HepG2 (cell line): ENCODE measurements around the gene TENT5A. TPM values are rescaled to one million over a fixed set of nuclear protein-coding genes. Genes with fewer than 3 reads are reported as not detected.

Source experiments
- ATAC-seq: fragments of 200-7000 bp; cut with Tn5 transposase; 3 replicates; pipeline ENCODE4 v1.9.1; 2020; ENCODE audit warnings: mild to moderate bottlenecking, moderate library complexity
- BruUV-seq: library from RNA; stranded (reverse); fragments of 400-500 nt; replicated peaks from 2 replicates; lab custom pipeline; 2021; lab: Mats Ljungman, UMichigan
- CTCF ChIA-PET: fragments of 300-600 bp; formaldehyde crosslinking; extraction: SDS; loops from one replicate; lab custom pipeline; 2021; ENCODE audit warnings: low total read pairs, inconsistent platforms, low intra/inter-chr PET ratio; lab: Yijun Ruan, JAX
- POLR2A ChIA-PET: fragments of 350-600 bp; sonication (Branson Sonifier 250); formaldehyde crosslinking; loops from one replicate; lab custom pipeline; 2020; ENCODE audit warnings: antibody characterized with exemption, inconsistent platforms; lab: Yijun Ruan, JAX
- DNase-seq: peaks from one replicate; pipeline ENCODE4 v3.0.0-alpha.2; 2015; ENCODE audit warnings: low spot score
- FAIRE-seq: peaks from 3 replicates; lab custom pipeline; 2011; peaks lifted over from hg19 to GRCh38; lab: Jason Lieb, UNC
- H2AFZ ChIP-seq: one replicate; pipeline ENCODE4 v1.6.1; 2011; ENCODE audit warnings: low read length, inconsistent platforms
- H3K27ac ChIP-seq: fragments of 300-600 bp; 3 replicates; pipeline ENCODE4 v1.8.0; 2011; ENCODE audit warnings: mixed run types, mild to moderate bottlenecking, mixed read lengths, low read length, inconsistent platforms; ENCODE audit not compliant: insufficient read depth; ENCODE audit errors: extremely low read length
- H3K27me3 ChIP-seq, 2 experiments: fragments of 200-600 bp in 1 of 2; 2 replicates in 1 of 2; 3 replicates in 1 of 2; pipeline versions ENCODE4 v1.6.0 to v1.8.0; 2011; ENCODE audit warnings: low read length in 2 of 2, mild to moderate bottlenecking in 2 of 2, moderate library complexity in 2 of 2, inconsistent platforms in 1 of 2; ENCODE audit not compliant: insufficient read depth in 2 of 2, control insufficient read depth in 1 of 2
- H3K36me3 ChIP-seq, 2 experiments: fragments of 200-600 bp in 1 of 2; replicated peaks in 1 of 2; 2 replicates in 1 of 2; 3 replicates in 1 of 2; pipeline versions ENCODE4 v1.5.1 to v1.8.0; 2011; ENCODE audit warnings: low read length in 2 of 2, inconsistent platforms in 1 of 2; ENCODE audit not compliant: insufficient read depth in 2 of 2, control insufficient read depth in 1 of 2
- H3K4me1 ChIP-seq: 2 replicates; pipeline ENCODE4 v1.5.1; 2012; ENCODE audit warnings: low read length, inconsistent platforms; ENCODE audit not compliant: insufficient read depth
- H3K4me2 ChIP-seq: 2 replicates; pipeline ENCODE4 v1.6.0; 2011; ENCODE audit warnings: low read depth, low read length, inconsistent platforms
- H3K4me3 ChIP-seq, 3 experiments: fragments of 200-600 bp in 1 of 3; sonication (generic), shearing (Covaris generic) in 1 of 3; replicated peaks in 1 of 3; 2 replicates each; pipeline ENCODE4 v1.5.1; 2011 to 2016; ENCODE audit warnings: low read length in 3 of 3, inconsistent platforms in 2 of 3, low read depth in 2 of 3, mild to moderate bottlenecking in 2 of 3, control low read depth in 1 of 3, mixed read lengths in 1 of 3; ENCODE audit not compliant: insufficient read depth in 1 of 3
- H3K79me2 ChIP-seq: one replicate; pipeline ENCODE4 v1.6.1; 2011; ENCODE audit warnings: low read length, inconsistent platforms; ENCODE audit not compliant: insufficient read depth
- H3K9ac ChIP-seq: 2 replicates; pipeline ENCODE4 v1.6.0; 2011; ENCODE audit warnings: mild to moderate bottlenecking, low read depth, low read length, inconsistent platforms; ENCODE audit not compliant: insufficient read depth
- H3K9me3 ChIP-seq: 2 replicates; pipeline ENCODE4 v1.5.1; 2012; ENCODE audit warnings: mild to moderate bottlenecking, low read length
- H4K20me1 ChIP-seq: 2 replicates; pipeline ENCODE4 v1.6.0; 2011; ENCODE audit warnings: inconsistent platforms, mild to moderate bottlenecking, low read length, moderate library complexity; ENCODE audit not compliant: insufficient read depth
- CBX5 ChIP-seq: sonication (generic); formaldehyde crosslinking; IDR thresholded peaks from 2 replicates; pipeline ENCODE4 v1.4.0; 2020; ENCODE audit warnings: missing genetic modification reagents, borderline replicate concordance
- CTCF ChIP-seq: sonication (generic); formaldehyde crosslinking; IDR thresholded peaks from 2 replicates; pipeline ENCODE4 v1.5.0; 2020; ENCODE audit warnings: mild to moderate bottlenecking, missing genetic modification reagents, moderate library complexity
- HIVEP1 ChIP-seq: sonication (generic); formaldehyde crosslinking; IDR thresholded peaks from 2 replicates; pipeline ENCODE4 v1.4.0; 2020; ENCODE audit warnings: mild to moderate bottlenecking, missing genetic modification reagents
- REPIN1 ChIP-seq: sonication (generic); formaldehyde crosslinking; IDR thresholded peaks from 2 replicates; pipeline ENCODE4 v1.8.0; 2022; ENCODE audit warnings: missing genetic modification reagents, low read depth, mild to moderate bottlenecking, borderline replicate concordance
- SMC3 ChIP-seq: IDR thresholded peaks from 2 replicates; pipeline ENCODE4 v1.6.1; 2011; ENCODE audit warnings: low read length, improper control_type of control experiment
- SNAPC4 ChIP-seq: sonication (generic); formaldehyde crosslinking; IDR thresholded peaks from 2 replicates; pipeline ENCODE4 v1.4.0; 2020; ENCODE audit warnings: mild to moderate bottlenecking, missing genetic modification reagents
- STAT5B ChIP-seq: sonication (generic); formaldehyde crosslinking; IDR thresholded peaks from 2 replicates; pipeline ENCODE4 v1.4.0; 2020; ENCODE audit warnings: missing genetic modification reagents
- WIZ ChIP-seq: sonication (generic); formaldehyde crosslinking; IDR thresholded peaks from 2 replicates; pipeline ENCODE4 v1.5.1; 2020; ENCODE audit warnings: mild to moderate bottlenecking, missing genetic modification reagents
- ZNF430 ChIP-seq: sonication (generic); formaldehyde crosslinking; IDR thresholded peaks from 2 replicates; pipeline ENCODE4 v1.9.0; 2021; ENCODE audit warnings: mild to moderate bottlenecking, missing genetic modification reagents
- ZNF7 ChIP-seq: IDR thresholded peaks from 2 replicates; pipeline ENCODE4 v1.6.1; 2016; ENCODE audit warnings: missing biosample characterization, missing genetic modification reagents
- ZNF709 ChIP-seq: sonication (generic); formaldehyde crosslinking; IDR thresholded peaks from 2 replicates; pipeline ENCODE4 v1.5.0; 2020; ENCODE audit warnings: mild to moderate bottlenecking, missing genetic modification reagents
- ZNF782 ChIP-seq: sonication (generic); formaldehyde crosslinking; IDR thresholded peaks from 2 replicates; pipeline ENCODE4 v1.4.0; 2020; ENCODE audit warnings: missing genetic modification reagents, mild to moderate bottlenecking, borderline replicate concordance
- WGBS: methylation state at CpG from one replicate; pipeline ENCODE4 v1.1.6; 2017; ENCODE audit warnings: low lambda C conversion rate; 5-methylcytosine and 5-hydroxymethylcytosine counted together
- in situ Hi-C: cut with HindIII; loops from 2 replicates; pipeline ENCODE4 v1.10.0; 2017; ENCODE audit warnings: low pct_unique_long_range_greater_than_20kb; ENCODE audit not compliant: extremely low pct_ligation_motif_present
- intact Hi-C: fragments of 100-400 bp; cut with micrococcal nuclease; formaldehyde crosslinking; loops from one replicate; pipeline ENCODE4 v1.10.0; 2022; ENCODE audit not compliant: unreplicated experiment
- polyA plus RNA-seq, 8 experiments: library from polyadenylated mRNA; depleted of rRNA in 3 of 8; stranded (reverse) in 7 of 8; unstranded in 1 of 8; fragments of >200 nt; fragmentation: Illumina TruSeq in 4 of 8; extraction: Trizol in 4 of 8; gene quantifications; 2 replicates each; pipeline versions ENCODE4 v1.2.1 to v1.2.3, GENCODE V29; 2011 to 2016; ENCODE audit warnings: low read depth in 4 of 8, missing spikeins in 1 of 8, mixed read lengths in 1 of 8; ENCODE audit not compliant: insufficient read depth in 1 of 8
- total RNA-seq, 5 experiments: library from RNA; depleted of rRNA; stranded (reverse); fragments of >200 nt; fragmentation: Illumina TruSeq; extraction: Trizol; gene quantifications; 2 replicates each; pipeline ENCODE4 v1.2.3, GENCODE V29; 2016; ENCODE audit warnings: low read depth in 1 of 5

Gene TENT5A
- total and polyA plus RNA-seq, 2 of the 13 experiments (the other 11 are each of a cell fraction or from before 2014, with no cell fraction given), result 8.0 to 13.8 TPM

GRCh38 chr6:81734500-81735150, 17.9 kb downstream of the TENT5A start:
- no peak for ATAC-seq
- no TSS peak for BruUV-seq
- CTCF ChIA-PET, result interaction anchor here (1.1 to 1.3 kb wide), 2 partner anchors 271 to 443 kb away, joined by 3 to 13 read pairs; no protein-coding TSS in a partner anchor

GRCh38 chr6:81734081-81734480, 18.4 kb downstream of the TENT5A start:
- Histone ChIP-seq H3K36me3 (no peaks in the 10 kb centered on the region), H3K27me3 (no peaks in the 10 kb centered on the region), H3K79me2 (no peaks in the 10 kb centered on the region), H3K4me2 (no peak overlapping the region), H3K9ac (no peak overlapping the region), H2AFZ (no peak overlapping the region), H3K4me3 (no peak overlapping the region), H3K4me1 (no peaks in the 10 kb centered on the region), H4K20me1 (no peaks in the 10 kb centered on the region), H3K27ac (no peak overlapping the region), H3K9me3 (no peaks in the 10 kb centered on the region)
- ATAC-seq (peak; percentile 71), FAIRE-seq (no peak), DNase-seq (peak; percentile 49)
- CTCF ChIA-PET, result interaction anchor here (1.1 to 1.3 kb wide), 2 partner anchors 272 to 444 kb away, joined by 3 to 13 read pairs; no protein-coding TSS in a partner anchor
- WGBS, result 46% methylated on average over 2 of the region's 2 CpGs
- intact Hi-C loops (loop anchor here (1.0 kb wide), 1 partner anchor 306 kb away; no protein-coding TSS in a partner anchor), in situ Hi-C loops (no loop called here)
- POLR2A ChIA-PET, result no interaction called here
- BruUV-seq, result no TSS peak
- TF ChIP-seq SMC3 (peak; percentile 56; the same call in 1 of the 2 replicates), HIVEP1 (CRISPR knock-in tag) (no peak), CTCF (peak; percentile 43), SNAPC4 (CRISPR knock-in tag) (no peak), CBX5 (CRISPR knock-in tag) (no peak), ZNF7 (CRISPR knock-in tag) (peak; percentile 42; the same call in 1 of the 2 replicates)

More at GRCh38 chr6:81734500-81735150, 17.9 kb downstream of the TENT5A start:
- Histone ChIP-seq H3K4me1 (no peaks in the 10 kb centered on the region), H3K27me3 (no peaks in the 10 kb centered on the region), H3K9me3 (no peaks in the 10 kb centered on the region), H3K4me3 (no peak overlapping the region), H3K79me2 (no peaks in the 10 kb centered on the region), H3K9ac (no peak overlapping the region), H3K27ac (no peak overlapping the region), H3K36me3 (no peaks in the 10 kb centered on the region), H4K20me1 (no peaks in the 10 kb centered on the region), H3K4me2 (no peak overlapping the region), H2AFZ (no peak overlapping the region)
- POLR2A ChIA-PET, result no interaction called here
- no peak for DNase-seq
- intact Hi-C loops (loop anchor here (1.0 kb wide), 1 partner anchor 306 kb away; no protein-coding TSS in a partner anchor), in situ Hi-C loops (no loop called here)
- 95% methylated on average over 2 of the region's 2 CpGs for WGBS
- no peak for TF ChIP-seq ZNF782 (CRISPR knock-in tag)
- no peak for TF ChIP-seq REPIN1 (CRISPR knock-in tag)
- TF ChIP-seq WIZ, result no peak
- TF ChIP-seq STAT5B (CRISPR knock-in tag), result no peak
- TF ChIP-seq ZNF430 (CRISPR knock-in tag), result no peak
- no peak for TF ChIP-seq ZNF709 (CRISPR knock-in tag)
- FAIRE-seq, result no peak
